ENCODE data around the gene PRTG.

DNA sequence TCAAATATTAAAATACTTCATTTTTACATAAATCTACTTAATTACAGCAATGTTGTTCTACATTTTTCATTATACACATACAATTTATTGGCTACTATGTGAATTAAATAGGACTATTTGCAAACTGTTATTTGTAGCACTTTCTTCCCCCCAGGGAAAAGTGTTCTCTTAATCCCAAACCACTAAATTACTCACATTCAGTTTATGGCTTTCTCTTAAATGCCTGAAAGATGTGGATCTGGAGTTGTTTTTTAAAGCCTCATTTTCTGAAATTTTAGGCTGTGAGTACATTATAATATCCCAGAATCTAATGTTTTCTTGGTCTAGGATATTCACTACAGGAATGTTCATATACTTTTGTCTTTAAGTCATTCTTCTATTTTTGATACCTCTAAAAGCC, 32.7 kb downstream of the PRTG start:
- TF ChIP-seq, protein P1, sequence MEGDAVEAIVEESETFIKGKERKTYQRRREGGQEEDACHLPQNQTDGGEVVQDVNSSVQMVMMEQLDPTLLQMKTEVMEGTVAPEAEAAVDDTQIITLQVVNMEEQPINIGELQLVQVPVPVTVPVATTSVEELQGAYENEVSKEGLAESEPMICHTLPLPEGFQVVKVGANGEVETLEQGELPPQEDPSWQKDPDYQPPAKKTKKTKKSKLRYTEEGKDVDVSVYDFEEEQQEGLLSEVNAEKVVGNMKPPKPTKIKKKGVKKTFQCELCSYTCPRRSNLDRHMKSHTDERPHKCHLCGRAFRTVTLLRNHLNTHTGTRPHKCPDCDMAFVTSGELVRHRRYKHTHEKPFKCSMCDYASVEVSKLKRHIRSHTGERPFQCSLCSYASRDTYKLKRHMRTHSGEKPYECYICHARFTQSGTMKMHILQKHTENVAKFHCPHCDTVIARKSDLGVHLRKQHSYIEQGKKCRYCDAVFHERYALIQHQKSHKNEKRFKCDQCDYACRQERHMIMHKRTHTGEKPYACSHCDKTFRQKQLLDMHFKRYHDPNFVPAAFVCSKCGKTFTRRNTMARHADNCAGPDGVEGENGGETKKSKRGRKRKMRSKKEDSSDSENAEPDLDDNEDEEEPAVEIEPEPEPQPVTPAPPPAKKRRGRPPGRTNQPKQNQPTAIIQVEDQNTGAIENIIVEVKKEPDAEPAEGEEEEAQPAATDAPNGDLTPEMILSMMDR (IDR thresholded peaks at IDR 0.05 in 2 of 3, conservative IDR thresholded peaks at IDR 0.05 in 1 of 3; ENCODE audit: control insufficient read depth in 2 of 3, extremely low read depth in 1 of 3, insufficient read depth in 1 of 3, low read depth in 3 of 3, low read length in 3 of 3): no peak
- no peak for TF ChIP-seq NFYA (IDR thresholded peaks at IDR 0.05; ENCODE audit: borderline replicate concordance, low read depth, low read length)
